HepG2 (cell line): ENCODE measurements around the gene INAFM1. TPM values are rescaled to one million over a fixed set of nuclear protein-coding genes. Genes with fewer than 3 reads are reported as not detected.

ENCODE experiments used
- AGO2 ChIP-seq: fragments of 200-400 bp; formaldehyde crosslinking; optimal IDR thresholded peaks from 2 replicates; pipeline ENCODE3; 2017; ENCODE audit warnings: mild to moderate bottlenecking, low read depth, low read length, moderate library complexity
- CBFB ChIP-seq: sonication (generic); formaldehyde crosslinking; IDR thresholded peaks from 2 replicates; pipeline ENCODE4 v1.4.0; 2020; ENCODE audit warnings: missing genetic modification reagents
- DPF2 ChIP-seq: sonication (generic); formaldehyde crosslinking; IDR thresholded peaks from 2 replicates; pipeline ENCODE4 v1.4.0; 2020; ENCODE audit warnings: mild to moderate bottlenecking, low read depth, missing genetic modification reagents, borderline replicate concordance
- HMG20A ChIP-seq: IDR thresholded peaks from 2 replicates; pipeline ENCODE4 v1.6.1; 2016; ENCODE audit warnings: borderline replicate concordance
- HNRNPUL1 ChIP-seq: fragments of 200-400 bp; formaldehyde crosslinking; IDR thresholded peaks from 2 replicates; pipeline ENCODE4 v1.6.1; 2017; ENCODE audit warnings: low read depth, mild to moderate bottlenecking, low read length, moderate library complexity
- IKZF5 ChIP-seq: IDR thresholded peaks from 2 replicates; pipeline ENCODE4 v1.6.1; 2018; ENCODE audit warnings: missing genetic modification reagents, mild to moderate bottlenecking, missing compliant biosample characterization
- MED13 ChIP-seq: sonication (generic); formaldehyde crosslinking; IDR thresholded peaks from 2 replicates; pipeline ENCODE4 v1.5.0; 2020; ENCODE audit warnings: missing genetic modification reagents
- MXD4 ChIP-seq: IDR thresholded peaks from 2 replicates; pipeline ENCODE4 v1.6.1; 2016; ENCODE audit warnings: mild to moderate bottlenecking, missing biosample characterization, missing genetic modification reagents
- NFATC3 ChIP-seq: sonication (generic); formaldehyde crosslinking; IDR thresholded peaks from 2 replicates; pipeline ENCODE4 v1.5.1; 2020; ENCODE audit warnings: mild to moderate bottlenecking, missing genetic modification reagents
- NR2F6 ChIP-seq, 2 experiments: IDR thresholded peaks; 2 replicates each; pipeline ENCODE4 v1.6.1; 2016; ENCODE audit warnings: antibody characterized with exemption in 1 of 2, mild to moderate bottlenecking in 1 of 2
- ONECUT2 ChIP-seq: sonication (generic); formaldehyde crosslinking; IDR thresholded peaks from 2 replicates; pipeline ENCODE4 v1.4.0; 2020; ENCODE audit warnings: missing genetic modification reagents
- PHF8 ChIP-seq: sonication (generic); formaldehyde crosslinking; IDR thresholded peaks from 2 replicates; pipeline ENCODE4 v1.5.0; 2020; ENCODE audit warnings: missing genetic modification reagents
- REPIN1 ChIP-seq: sonication (generic); formaldehyde crosslinking; IDR thresholded peaks from 2 replicates; pipeline ENCODE4 v1.8.0; 2022; ENCODE audit warnings: missing genetic modification reagents, low read depth, mild to moderate bottlenecking, borderline replicate concordance
- SMC3 ChIP-seq: IDR thresholded peaks from 2 replicates; pipeline ENCODE4 v1.6.1; 2011; ENCODE audit warnings: low read length, improper control_type of control experiment
- SUZ12 ChIP-seq: fragments of 150-350 bp; IDR thresholded peaks from 2 replicates; pipeline ENCODE4 v1.6.1; 2014; ENCODE audit warnings: low read depth, low read length
- ZBTB7A ChIP-seq: sonication (generic); formaldehyde crosslinking; IDR thresholded peaks from 2 replicates; pipeline ENCODE4 v1.8.0; 2022; ENCODE audit warnings: mild to moderate bottlenecking, missing genetic modification reagents
- ZEB1 ChIP-seq: IDR thresholded peaks from 2 replicates; pipeline ENCODE4 v1.6.1; 2012; ENCODE audit warnings: mild to moderate bottlenecking, low read depth, inconsistent platforms; ENCODE audit not compliant: insufficient replicate concordance
- ZMYM3 ChIP-seq: sonication (generic); formaldehyde crosslinking; IDR thresholded peaks from 2 replicates; pipeline ENCODE4 v1.5.1; 2020; ENCODE audit warnings: mild to moderate bottlenecking, missing genetic modification reagents
- ZNF329 ChIP-seq: sonication (generic); formaldehyde crosslinking; IDR thresholded peaks from 2 replicates; pipeline ENCODE4 v1.9.0; 2021; ENCODE audit warnings: low read depth, mild to moderate bottlenecking, missing genetic modification reagents
- ZNF350 ChIP-seq: sonication (generic); formaldehyde crosslinking; IDR thresholded peaks from 2 replicates; pipeline ENCODE4 v1.4.0; 2020; ENCODE audit warnings: mild to moderate bottlenecking, low read depth, missing genetic modification reagents, borderline replicate concordance
- ZNF446 ChIP-seq: sonication (generic); formaldehyde crosslinking; IDR thresholded peaks from 2 replicates; pipeline ENCODE4 v1.5.0; 2020; ENCODE audit warnings: mild to moderate bottlenecking, missing genetic modification reagents
- ZNF7 ChIP-seq: IDR thresholded peaks from 2 replicates; pipeline ENCODE4 v1.6.1; 2016; ENCODE audit warnings: missing biosample characterization, missing genetic modification reagents
- ZNF781 ChIP-seq: sonication (generic); formaldehyde crosslinking; IDR thresholded peaks from 2 replicates; pipeline ENCODE4 v1.5.1; 2020; ENCODE audit warnings: borderline replicate concordance, mild to moderate bottlenecking, missing genetic modification reagents; ENCODE audit errors: not compliant biosample characterization
- polyA plus RNA-seq, 8 experiments: library from polyadenylated mRNA; depleted of rRNA in 3 of 8; stranded (reverse) in 7 of 8; unstranded in 1 of 8; fragments of >200 nt; fragmentation: Illumina TruSeq in 4 of 8; extraction: Trizol in 4 of 8; gene quantifications; 2 replicates each; pipeline versions ENCODE4 v1.2.1 to v1.2.3, GENCODE V29; 2011 to 2016; ENCODE audit warnings: low read depth in 4 of 8, missing spikeins in 1 of 8, mixed read lengths in 1 of 8; ENCODE audit not compliant: insufficient read depth in 1 of 8
- total RNA-seq, 5 experiments: library from RNA; depleted of rRNA; stranded (reverse); fragments of >200 nt; fragmentation: Illumina TruSeq; extraction: Trizol; gene quantifications; 2 replicates each; pipeline ENCODE4 v1.2.3, GENCODE V29; 2016; ENCODE audit warnings: low read depth in 1 of 5
- TF ChIP-seq, protein P1 (sequence below): sonication (generic); formaldehyde crosslinking; conservative IDR thresholded peaks from 2 replicates; pipeline ENCODE4 v1.8.0; 2022; ENCODE audit warnings: missing genetic modification reagents
- TF ChIP-seq, protein P2 (sequence below): sonication (generic); formaldehyde crosslinking; IDR thresholded peaks from 2 replicates; pipeline ENCODE4 v1.4.0; 2020; ENCODE audit warnings: mild to moderate bottlenecking, missing genetic modification reagents

Gene INAFM1
- total and polyA plus RNA-seq, 2 of the 13 experiments (the other 11 are each of a cell fraction or from before 2014, with no cell fraction given): 0.88 to 1.9 TPM

DNA sequence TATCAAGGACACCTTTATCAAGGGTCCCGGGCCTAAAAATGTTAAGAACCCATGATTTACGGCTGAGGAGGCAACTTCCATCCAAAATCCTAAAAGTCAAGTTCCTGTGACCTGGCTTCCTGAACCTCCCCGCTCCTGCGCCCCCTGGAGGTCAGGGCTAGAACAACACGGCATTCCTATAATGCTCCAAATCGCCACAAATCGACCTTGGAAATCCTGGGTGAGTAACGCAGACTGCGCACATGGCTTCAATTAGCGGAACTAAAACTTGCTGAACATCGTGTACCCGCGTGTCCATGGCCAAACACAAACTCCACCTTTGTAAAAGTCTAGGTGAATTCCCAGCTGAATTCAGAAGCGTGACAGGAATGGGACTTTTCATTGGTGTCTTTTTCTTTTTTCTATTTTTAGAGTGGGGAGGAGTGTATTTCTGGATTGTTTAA lies 30.6 kb downstream of the INAFM1 start (continued):
- TF ChIP-seq REPIN1 (CRISPR knock-in tag) (no peak), SMC3 (peak; percentile 74), CBFB (CRISPR knock-in tag) (no peak), ZNF781 (CRISPR knock-in tag) (no peak), ZNF7 (CRISPR knock-in tag) (no peak), SUZ12 (no peak), ZBTB7A (CRISPR knock-in tag) (no peak), IKZF5 (CRISPR knock-in tag) (0 out of 2 replicates have a peak, but pooled peaks have one; percentile 44), PHF8 (CRISPR knock-in tag) (no peak), MXD4 (CRISPR knock-in tag) (no peak), NFATC3 (CRISPR knock-in tag) (no peak), MED13 (CRISPR knock-in tag) (no peak), DPF2 (CRISPR knock-in tag) (no peak), ZNF446 (CRISPR knock-in tag) (no peak), HMG20A (CRISPR knock-in tag) (peak; percentile 53; the same call in 1 of the 2 replicates), ZEB1 (peak; percentile 42), ZNF350 (CRISPR knock-in tag) (peak; percentile 47; the same call in 1 of the 2 replicates), ONECUT2 (CRISPR knock-in tag) (no peak), ZNF329 (CRISPR knock-in tag) (no peak), HNRNPUL1 (no peak), ZMYM3 (CRISPR knock-in tag) (peak; percentile 67; the same call in 1 of the 2 replicates), NR2F6 (IDR thresholded peaks at IDR 0.05) (no peak), NR2F6 (CRISPR knock-in tag; IDR thresholded peaks at IDR 0.05) (peak; percentile 48; the same call in 1 of the 2 replicates), AGO2 (no peak)
- TF ChIP-seq, protein P1, sequence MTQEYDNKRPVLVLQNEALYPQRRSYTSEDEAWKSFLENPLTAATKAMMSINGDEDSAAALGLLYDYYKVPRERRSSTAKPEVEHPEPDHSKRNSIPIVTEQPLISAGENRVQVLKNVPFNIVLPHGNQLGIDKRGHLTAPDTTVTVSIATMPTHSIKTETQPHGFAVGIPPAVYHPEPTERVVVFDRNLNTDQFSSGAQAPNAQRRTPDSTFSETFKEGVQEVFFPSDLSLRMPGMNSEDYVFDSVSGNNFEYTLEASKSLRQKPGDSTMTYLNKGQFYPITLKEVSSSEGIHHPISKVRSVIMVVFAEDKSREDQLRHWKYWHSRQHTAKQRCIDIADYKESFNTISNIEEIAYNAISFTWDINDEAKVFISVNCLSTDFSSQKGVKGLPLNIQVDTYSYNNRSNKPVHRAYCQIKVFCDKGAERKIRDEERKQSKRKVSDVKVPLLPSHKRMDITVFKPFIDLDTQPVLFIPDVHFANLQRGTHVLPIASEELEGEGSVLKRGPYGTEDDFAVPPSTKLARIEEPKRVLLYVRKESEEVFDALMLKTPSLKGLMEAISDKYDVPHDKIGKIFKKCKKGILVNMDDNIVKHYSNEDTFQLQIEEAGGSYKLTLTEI (CRISPR knock-in tag): no peak
- TF ChIP-seq, protein P2, sequence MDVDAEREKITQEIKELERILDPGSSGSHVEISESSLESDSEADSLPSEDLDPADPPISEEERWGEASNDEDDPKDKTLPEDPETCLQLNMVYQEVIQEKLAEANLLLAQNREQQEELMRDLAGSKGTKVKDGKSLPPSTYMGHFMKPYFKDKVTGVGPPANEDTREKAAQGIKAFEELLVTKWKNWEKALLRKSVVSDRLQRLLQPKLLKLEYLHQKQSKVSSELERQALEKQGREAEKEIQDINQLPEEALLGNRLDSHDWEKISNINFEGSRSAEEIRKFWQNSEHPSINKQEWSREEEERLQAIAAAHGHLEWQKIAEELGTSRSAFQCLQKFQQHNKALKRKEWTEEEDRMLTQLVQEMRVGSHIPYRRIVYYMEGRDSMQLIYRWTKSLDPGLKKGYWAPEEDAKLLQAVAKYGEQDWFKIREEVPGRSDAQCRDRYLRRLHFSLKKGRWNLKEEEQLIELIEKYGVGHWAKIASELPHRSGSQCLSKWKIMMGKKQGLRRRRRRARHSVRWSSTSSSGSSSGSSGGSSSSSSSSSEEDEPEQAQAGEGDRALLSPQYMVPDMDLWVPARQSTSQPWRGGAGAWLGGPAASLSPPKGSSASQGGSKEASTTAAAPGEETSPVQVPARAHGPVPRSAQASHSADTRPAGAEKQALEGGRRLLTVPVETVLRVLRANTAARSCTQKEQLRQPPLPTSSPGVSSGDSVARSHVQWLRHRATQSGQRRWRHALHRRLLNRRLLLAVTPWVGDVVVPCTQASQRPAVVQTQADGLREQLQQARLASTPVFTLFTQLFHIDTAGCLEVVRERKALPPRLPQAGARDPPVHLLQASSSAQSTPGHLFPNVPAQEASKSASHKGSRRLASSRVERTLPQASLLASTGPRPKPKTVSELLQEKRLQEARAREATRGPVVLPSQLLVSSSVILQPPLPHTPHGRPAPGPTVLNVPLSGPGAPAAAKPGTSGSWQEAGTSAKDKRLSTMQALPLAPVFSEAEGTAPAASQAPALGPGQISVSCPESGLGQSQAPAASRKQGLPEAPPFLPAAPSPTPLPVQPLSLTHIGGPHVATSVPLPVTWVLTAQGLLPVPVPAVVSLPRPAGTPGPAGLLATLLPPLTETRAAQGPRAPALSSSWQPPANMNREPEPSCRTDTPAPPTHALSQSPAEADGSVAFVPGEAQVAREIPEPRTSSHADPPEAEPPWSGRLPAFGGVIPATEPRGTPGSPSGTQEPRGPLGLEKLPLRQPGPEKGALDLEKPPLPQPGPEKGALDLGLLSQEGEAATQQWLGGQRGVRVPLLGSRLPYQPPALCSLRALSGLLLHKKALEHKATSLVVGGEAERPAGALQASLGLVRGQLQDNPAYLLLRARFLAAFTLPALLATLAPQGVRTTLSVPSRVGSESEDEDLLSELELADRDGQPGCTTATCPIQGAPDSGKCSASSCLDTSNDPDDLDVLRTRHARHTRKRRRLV: no peak
